GM23338 (cell line): ENCODE results near the gene CDCA4. TPM values are rescaled to one million over a fixed set of nuclear protein-coding genes. Genes with fewer than 3 reads are reported as not detected.

Experiments
- ATAC-seq: fragments of 200-7000 bp; cut with Tn5 transposase; 3 replicates; pipeline ENCODE4 v1.9.1; 2020
- DNase-seq: peaks from one replicate; pipeline ENCODE4 v3.0.0-alpha.2; 2015; ENCODE audit warnings: low spot score
- H2AFZ ChIP-seq: fragments of 200-600 bp; sonication (generic); 2 replicates; pipeline ENCODE4 v1.8.0; 2016; ENCODE audit warnings: antibody characterized with exemption, mild to moderate bottlenecking, moderate library complexity
- H3F3A ChIP-seq: fragments of 200-600 bp; sonication (generic); replicated peaks from 2 replicates; pipeline ENCODE4 v1.8.0; 2017; ENCODE audit warnings: antibody characterized with exemption, mixed run types, low read depth
- H3K27ac ChIP-seq: fragments of 200-600 bp; sonication (generic); 2 replicates; pipeline ENCODE4 v1.6.1; 2016; ENCODE audit warnings: low read depth
- H3K27me3 ChIP-seq: fragments of 200-600 bp; sonication (generic); 2 replicates; pipeline ENCODE4 v1.8.0; 2016; ENCODE audit warnings: mild to moderate bottlenecking, mixed run types, moderate library complexity; ENCODE audit not compliant: insufficient read depth
- H3K36me3 ChIP-seq: fragments of 200-600 bp; sonication (generic); 2 replicates; pipeline ENCODE4 v1.8.0; 2016; ENCODE audit warnings: mild to moderate bottlenecking; ENCODE audit not compliant: insufficient read depth
- H3K4me1 ChIP-seq: fragments of 200-600 bp; sonication (generic); 2 replicates; pipeline ENCODE4 v1.8.0; 2016; ENCODE audit warnings: mild to moderate bottlenecking, moderate library complexity; ENCODE audit not compliant: insufficient read depth
- H3K4me2 ChIP-seq: fragments of 200-600 bp; sonication (generic); 2 replicates; pipeline ENCODE4 v1.7.1; 2017; ENCODE audit warnings: mixed run types
- H3K4me3 ChIP-seq: fragments of 200-600 bp; sonication (generic); 2 replicates; pipeline ENCODE4 v1.6.1; 2016; ENCODE audit warnings: mixed run types
- H3K79me2 ChIP-seq: fragments of 200-600 bp; sonication (generic); replicated peaks from 2 replicates; pipeline ENCODE4 v1.8.0; 2017; ENCODE audit warnings: mild to moderate bottlenecking; ENCODE audit not compliant: insufficient read depth
- H3K9me2 ChIP-seq: fragments of 200-600 bp; sonication (generic); 2 replicates; pipeline ENCODE4 v1.8.0; 2017; ENCODE audit not compliant: insufficient read depth
- H4K20me1 ChIP-seq: fragments of 200-600 bp; sonication (generic); replicated peaks from 2 replicates; pipeline ENCODE4 v1.8.0; 2017; ENCODE audit warnings: mild to moderate bottlenecking; ENCODE audit not compliant: insufficient read depth
- H3K27ac Mint-ChIP-seq: 2 replicates; pipeline ENCODE4 v1.8.0; 2020; ENCODE audit warnings: inconsistent platforms, mild to moderate bottlenecking, moderate library complexity, mixed read lengths
- H3K27me3 Mint-ChIP-seq: 3 replicates; pipeline ENCODE4 v1.8.0; 2022; ENCODE audit warnings: low read depth, mild to moderate bottlenecking, moderate library complexity, mixed read lengths, inconsistent platforms; ENCODE audit not compliant: insufficient read depth, poor library complexity
- H3K36me3 Mint-ChIP-seq: 3 replicates; pipeline ENCODE4 v1.8.0; 2021; ENCODE audit warnings: low read depth, mild to moderate bottlenecking, inconsistent platforms, moderate library complexity, mixed read lengths
- H3K4me1 Mint-ChIP-seq: 3 replicates; pipeline ENCODE4 v1.8.0; 2020; ENCODE audit warnings: mild to moderate bottlenecking, inconsistent platforms, mixed read lengths
- H3K4me3 Mint-ChIP-seq: 3 replicates; pipeline ENCODE4 v1.8.0; 2021; ENCODE audit warnings: moderate library complexity, mild to moderate bottlenecking, inconsistent platforms, mixed read lengths
- H3K9me3 Mint-ChIP-seq: 3 replicates; pipeline ENCODE4 v1.8.0; 2020; ENCODE audit warnings: moderate library complexity, mild to moderate bottlenecking, inconsistent platforms, mixed read lengths
- CREB1 ChIP-seq: fragments of 250-450 bp; sonication (Bioruptor Pico); IDR thresholded peaks from 2 replicates; pipeline ENCODE4 v1.5.0; 2020; ENCODE audit warnings: low read depth, mild to moderate bottlenecking, moderate library complexity
- CTCF ChIP-seq, 2 experiments: fragments of 200-600 bp in 1 of 2; sonication (generic) in 1 of 2; conservative IDR thresholded peaks; 2 replicates each; pipeline versions ENCODE4 v1.5.1 to v1.6.1; 2016 to 2017; ENCODE audit warnings: antibody characterized with exemption in 2 of 2, low read depth in 2 of 2, mild to moderate bottlenecking in 2 of 2, moderate library complexity in 1 of 2
- EZH2 ChIP-seq: fragments of 200-600 bp; sonication (generic); IDR thresholded peaks from one replicate; pipeline ENCODE4 v1.8.0; 2017; ENCODE audit warnings: antibody characterized with exemption, mild to moderate bottlenecking, low read depth; ENCODE audit not compliant: unreplicated experiment
- EZH2phosphoT487 ChIP-seq: fragments of 200-600 bp; sonication (generic); IDR thresholded peaks from one replicate; pipeline ENCODE4 v1.8.1; 2018; ENCODE audit warnings: antibody characterized with exemption; ENCODE audit not compliant: unreplicated experiment
- JUNB ChIP-seq: IDR thresholded peaks from one replicate; pipeline ENCODE4 v1.6.1; 2016; ENCODE audit warnings: antibody characterized with exemption; ENCODE audit not compliant: unreplicated experiment
- NANOG ChIP-seq: IDR thresholded peaks from 2 replicates; pipeline ENCODE4 v1.6.1; 2016; ENCODE audit warnings: antibody characterized with exemption, borderline replicate concordance
- POLR2AphosphoS5 ChIP-seq: IDR thresholded peaks from 2 replicates; pipeline ENCODE4 v1.6.1; 2016; ENCODE audit warnings: antibody characterized with exemption, low read depth
- ZNF114 ChIP-seq: fragments of 250-450 bp; sonication (Bioruptor Pico); IDR thresholded peaks from 2 replicates; pipeline ENCODE4 v1.5.0; 2020; ENCODE audit warnings: mild to moderate bottlenecking, moderate library complexity
- ZNF331 ChIP-seq: fragments of 250-450 bp; sonication (Bioruptor Pico); IDR thresholded peaks from 2 replicates; pipeline ENCODE4 v1.5.0; 2020; ENCODE audit warnings: low read depth, mild to moderate bottlenecking, moderate library complexity
- ZNF462 ChIP-seq: fragments of 250-450 bp; sonication (Bioruptor Pico); IDR thresholded peaks from 2 replicates; pipeline ENCODE4 v1.5.0; 2020; ENCODE audit warnings: mild to moderate bottlenecking, moderate library complexity
- polyA plus RNA-seq: library from polyadenylated mRNA; unstranded; fragments of >200 nt; fragmentation: Nextera tagmentation; extraction: Ambion mirVana; gene quantifications from 2 replicates; pipeline ENCODE4 v1.2.1, GENCODE V29; 2016
- total RNA-seq: library from RNA; depleted of rRNA; stranded (reverse); fragments of >200 nt; shearing (Covaris generic); gene quantifications from 2 replicates; pipeline ENCODE4 v1.2.3, GENCODE V29; 2014

Gene CDCA4
- total and polyA plus RNA-seq, 2 experiments from 2014 or later, result 32.6 to 70.7 TPM

GRCh38 chr14:104983231-104983721, 37.6 kb downstream of the CDCA4 start:
- peaks cover 4% of the 10 kb centered on the region for H3K4me1 Mint-ChIP-seq
- H3K4me1 ChIP-seq, result 0 out of 2 replicates have a peak, but pooled peaks cover 4% of the 10 kb centered on the region
- ATAC-seq (no peak), DNase-seq (no peak)
- H3K27me3 ChIP-seq, result peaks cover 16% of the 10 kb centered on the region
- H3F3A ChIP-seq, result no peaks in the 10 kb centered on the region
- no peaks in the 10 kb centered on the region for H3K79me2 ChIP-seq
- no peaks in the 10 kb centered on the region for H3K36me3 ChIP-seq
- no peak overlapping the region for H3K27ac Mint-ChIP-seq
- H3K9me2 ChIP-seq, result no peaks in the 10 kb centered on the region
- H3K4me2 ChIP-seq, result no peak overlapping the region
- H3K27ac ChIP-seq, result no peak overlapping the region
- no peaks in the 10 kb centered on the region; the same call in 2 of the 3 replicates for H3K36me3 Mint-ChIP-seq
- H3K9me3 Mint-ChIP-seq, result no peaks in the 10 kb centered on the region; the same call in 2 of the 3 replicates
- no peak overlapping the region for H2AFZ ChIP-seq
- peaks cover 15% of the 10 kb centered on the region for H3K27me3 Mint-ChIP-seq
- no peaks in the 10 kb centered on the region for H4K20me1 ChIP-seq
- TF ChIP-seq NANOG, result no peak
- TF ChIP-seq CREB1 (CRISPR knock-in tag), result no peak
- TF ChIP-seq ZNF331, result no peak
- no peak for TF ChIP-seq ZNF462 (CRISPR knock-in tag)
- TF ChIP-seq POLR2AphosphoS5, result no peak
- no peak for TF ChIP-seq EZH2
- TF ChIP-seq EZH2phosphoT487, result no peak
- no peak for TF ChIP-seq JUNB
- no peak for TF ChIP-seq CTCF (conservative IDR thresholded peaks at IDR 0.05; ENCODE audit: low read depth in 2 of 2)
- TF ChIP-seq ZNF114 (CRISPR knock-in tag), result no peak
- no peak overlapping the region for H3K4me3 ChIP-seq
- no peak overlapping the region; the same call in 2 of the 3 replicates for H3K4me3 Mint-ChIP-seq
